H9 (cell line): Measurements from ENCODE around the gene EFNB1. TPM values are rescaled to one million over a fixed set of nuclear protein-coding genes. Genes with fewer than 3 reads are reported as not detected.

Source experiments
- DNase-seq: peaks from one replicate; pipeline ENCODE4 v3.0.0-alpha.2; 2017
- H2AFZ ChIP-seq: one replicate; pipeline ENCODE4 v1.6.1; 2013; ENCODE audit warnings: mild to moderate bottlenecking, low read length, control low read depth, moderate library complexity
- H2AK5ac ChIP-seq: 2 replicates; pipeline ENCODE4 v1.6.1; 2013; ENCODE audit warnings: low read length, control low read depth, mixed read lengths; ENCODE audit not compliant: insufficient read length
- H2BK120ac ChIP-seq: one replicate; pipeline ENCODE4 v1.6.1; 2013; ENCODE audit warnings: low read depth, mild to moderate bottlenecking, low read length, control low read depth, inconsistent platforms; ENCODE audit not compliant: poor library complexity, severe bottlenecking
- H2BK12ac ChIP-seq: 2 replicates; pipeline ENCODE4 v1.6.1; 2013; ENCODE audit warnings: low read length, control low read depth, mixed read lengths, low read depth; ENCODE audit not compliant: insufficient read length
- H2BK15ac ChIP-seq: 2 replicates; pipeline ENCODE4 v1.6.1; 2013; ENCODE audit warnings: low read depth, low read length, control low read depth
- H2BK20ac ChIP-seq: one replicate; pipeline ENCODE4 v1.6.1; 2013; ENCODE audit warnings: low read depth, mild to moderate bottlenecking, low read length, control low read depth, inconsistent platforms; ENCODE audit not compliant: poor library complexity, severe bottlenecking
- H2BK5ac ChIP-seq: 2 replicates; pipeline ENCODE4 v1.6.1; 2013; ENCODE audit warnings: low read length, control low read depth, mixed read lengths; ENCODE audit not compliant: insufficient read length
- H3K14ac ChIP-seq: 2 replicates; pipeline ENCODE4 v1.6.1; 2013; ENCODE audit warnings: low read length, control low read depth; ENCODE audit not compliant: insufficient read depth
- H3K18ac ChIP-seq: 2 replicates; pipeline ENCODE4 v1.6.1; 2013; ENCODE audit warnings: low read depth, mild to moderate bottlenecking, mixed read lengths, low read length, control low read depth; ENCODE audit not compliant: insufficient read length
- H3K23ac ChIP-seq: 2 replicates; pipeline ENCODE4 v1.6.1; 2013; ENCODE audit warnings: low read length, control low read depth, mixed read lengths, low read depth; ENCODE audit not compliant: insufficient read length
- H3K23me2 ChIP-seq: 2 replicates; pipeline ENCODE4 v1.6.1; 2013; ENCODE audit warnings: low read depth, mild to moderate bottlenecking, mixed read lengths, low read length, control low read depth; ENCODE audit not compliant: insufficient read length, poor library complexity, severe bottlenecking
- H3K27ac ChIP-seq: 2 replicates; pipeline ENCODE4 v1.5.1; 2013; ENCODE audit warnings: low read length, control low read depth, mixed read lengths, low read depth; ENCODE audit not compliant: insufficient read length
- H3K27me3 ChIP-seq: 2 replicates; pipeline ENCODE4 v1.6.1; 2013; ENCODE audit warnings: low read length, control low read depth, inconsistent platforms; ENCODE audit not compliant: insufficient read depth
- H3K4ac ChIP-seq: 2 replicates; pipeline ENCODE4 v1.6.1; 2013; ENCODE audit warnings: low read depth, mild to moderate bottlenecking, control low read depth, inconsistent platforms, low read length, moderate library complexity
- H3K4me1 ChIP-seq: 2 replicates; pipeline ENCODE4 v1.6.1; 2013; ENCODE audit warnings: low read length, control low read depth, inconsistent platforms; ENCODE audit not compliant: insufficient read depth
- H3K4me2 ChIP-seq: 2 replicates; pipeline ENCODE4 v1.6.1; 2013; ENCODE audit warnings: low read length, control low read depth, mixed read lengths; ENCODE audit not compliant: insufficient read length, insufficient read depth
- H3K56ac ChIP-seq: 2 replicates; pipeline ENCODE4 v1.6.1; 2013; ENCODE audit warnings: low read depth, mild to moderate bottlenecking, mixed read lengths, low read length, control low read depth; ENCODE audit not compliant: insufficient read length
- H3K79me1 ChIP-seq: 2 replicates; pipeline ENCODE4 v1.6.1; 2013; ENCODE audit warnings: low read depth, mild to moderate bottlenecking, moderate library complexity, low read length, control low read depth, inconsistent platforms; ENCODE audit not compliant: insufficient read depth, poor library complexity, severe bottlenecking
- H3K79me2 ChIP-seq: 2 replicates; pipeline ENCODE4 v1.6.1; 2013; ENCODE audit warnings: low read length, control low read depth, inconsistent platforms; ENCODE audit not compliant: insufficient read depth
- H3K9ac ChIP-seq: 2 replicates; pipeline ENCODE4 v1.6.1; 2013; ENCODE audit warnings: low read length, control low read depth, mixed read lengths; ENCODE audit not compliant: insufficient read length; ENCODE audit errors: extremely low read depth
- H3K9me3 ChIP-seq: one replicate; pipeline ENCODE4 v1.6.1; 2013; ENCODE audit warnings: low read depth, low read length, inconsistent platforms; ENCODE audit not compliant: control insufficient read depth
- H3T11ph ChIP-seq: one replicate; pipeline ENCODE4 v1.6.1; 2013; ENCODE audit warnings: mild to moderate bottlenecking, low read length, control low read depth, inconsistent platforms
- H4K20me1 ChIP-seq: one replicate; pipeline ENCODE4 v1.6.1; 2013; ENCODE audit not compliant: control insufficient read depth, insufficient read length, insufficient read depth
- H4K5ac ChIP-seq: 2 replicates; pipeline ENCODE4 v1.6.1; 2013; ENCODE audit warnings: low read depth, mild to moderate bottlenecking, mixed read lengths, low read length, control low read depth; ENCODE audit not compliant: insufficient read length
- H4K8ac ChIP-seq: replicated peaks from 2 replicates; pipeline ENCODE4 v1.6.1; 2013; ENCODE audit warnings: low read length, control low read depth, mixed read lengths, low read depth; ENCODE audit not compliant: insufficient read length
- H4K91ac ChIP-seq: 2 replicates; pipeline ENCODE4 v1.6.1; 2013; ENCODE audit warnings: low read depth, mild to moderate bottlenecking, moderate library complexity, mixed read lengths, low read length, control low read depth; ENCODE audit not compliant: insufficient read length
- H3K27ac Mint-ChIP-seq, 3 experiments: 2 replicates in 2 of 3; 3 replicates in 1 of 3; pipeline ENCODE4 v1.8.0; 2020 to 2021; ENCODE audit warnings: mixed read lengths in 3 of 3, mild to moderate bottlenecking in 1 of 3, moderate library complexity in 1 of 3
- H3K27me3 Mint-ChIP-seq: 2 replicates; pipeline ENCODE4 v1.8.0; 2021; ENCODE audit warnings: low read depth, mild to moderate bottlenecking, moderate library complexity, mixed read lengths
- H3K36me3 Mint-ChIP-seq, 3 experiments: 2 replicates in 2 of 3; 3 replicates in 1 of 3; pipeline ENCODE4 v1.8.0; 2020 to 2021; ENCODE audit warnings: low read depth in 3 of 3, mixed read lengths in 3 of 3; ENCODE audit not compliant: insufficient read depth in 1 of 3
- H3K4me1 Mint-ChIP-seq, 2 experiments: 2 replicates each; pipeline ENCODE4 v1.8.0; 2020; ENCODE audit warnings: mixed read lengths in 2 of 2
- H3K4me3 Mint-ChIP-seq, 2 experiments: 2 replicates in 1 of 2; 3 replicates in 1 of 2; pipeline ENCODE4 v1.8.0; 2020 to 2021; ENCODE audit warnings: mild to moderate bottlenecking in 2 of 2, mixed read lengths in 2 of 2, moderate library complexity in 1 of 2
- H3K9me3 Mint-ChIP-seq, 2 experiments: 2 replicates in 1 of 2; 3 replicates in 1 of 2; pipeline ENCODE4 v1.8.0; 2020; ENCODE audit warnings: mild to moderate bottlenecking in 2 of 2, mixed read lengths in 2 of 2, moderate library complexity in 1 of 2
- WGBS: extraction: QIAGEN DNeasy Blood & Tissue Kit; methylation state at CpG from one replicate; pipeline ENCODE4 v1.1.7; 2013; ENCODE audit warnings: missing lambda C conversion rate, low lambda C conversion rate, mixed read lengths; ENCODE audit not compliant: insufficient read length; ENCODE audit errors: extremely low coverage; 5-methylcytosine and 5-hydroxymethylcytosine counted together
- total RNA-seq: library from RNA; stranded (reverse); gene quantifications from 2 replicates; pipeline ENCODE4 v1.2.1, GENCODE V29; 2021
- TF ChIP-seq, protein P1 (sequence below): fragments of 200-600 bp; sonication (generic); conservative IDR thresholded peaks from 3 replicates; pipeline ENCODE4 v1.8.0; 2021; ENCODE audit warnings: antibody characterized with exemption, mild to moderate bottlenecking

Gene EFNB1
- total RNA-seq, 1 experiment from 2014 or later = 3.1 TPM

DNA sequence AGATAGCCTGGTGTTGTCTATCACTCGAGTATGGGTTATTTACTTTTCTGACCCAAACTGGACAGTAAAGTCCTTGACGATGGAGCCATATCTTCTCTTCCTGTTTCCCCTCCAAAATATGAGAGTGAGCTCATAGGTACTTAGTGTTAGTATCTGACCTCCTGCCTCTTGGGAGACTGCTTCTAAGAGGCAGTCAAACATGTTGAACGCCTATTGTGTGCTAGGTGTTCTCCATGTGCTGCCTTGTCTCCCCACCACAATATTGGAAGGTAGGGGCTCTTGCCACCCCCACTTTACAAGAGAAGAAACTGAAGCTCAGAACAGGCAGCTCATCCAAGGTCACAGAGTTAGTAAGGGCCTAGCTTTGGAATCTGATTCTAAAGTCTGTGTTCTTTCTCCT lies 8.3 kb downstream of the EFNB1 start:
- no peak for DNase-seq
- no peak overlapping the region for H3K27ac Mint-ChIP-seq
- Histone ChIP-seq H3K18ac (no peak overlapping the region), H4K20me1 (no peaks in the 10 kb centered on the region), H3K9ac (no peak overlapping the region), H4K91ac (no peak overlapping the region), H3K14ac (no peak overlapping the region), H3K79me2 (no peaks in the 10 kb centered on the region), H2BK20ac (no peak overlapping the region), H3K4me1 (no peaks in the 10 kb centered on the region), H3K23me2 (no peaks in the 10 kb centered on the region), H3K79me1 (no peaks in the 10 kb centered on the region), H3K4me2 (no peak overlapping the region), H3K23ac (no peak overlapping the region), H2BK5ac (no peak overlapping the region), H3K27me3 (peaks cover 34% of the 10 kb centered on the region; the same call in 1 of the 2 replicates), H4K5ac (no peak overlapping the region), H3K27ac (no peak overlapping the region), H3K4ac (no peak overlapping the region), H3T11ph (no peak overlapping the region), H3K56ac (no peak overlapping the region), H2AK5ac (no peak overlapping the region), H2BK12ac (no peak overlapping the region), H3K9me3 (no peaks in the 10 kb centered on the region), H2BK15ac (no peak overlapping the region), H2BK120ac (no peak overlapping the region), H2AFZ (no peak overlapping the region), H4K8ac (no peak overlapping the region)
- TF ChIP-seq, protein P1, sequence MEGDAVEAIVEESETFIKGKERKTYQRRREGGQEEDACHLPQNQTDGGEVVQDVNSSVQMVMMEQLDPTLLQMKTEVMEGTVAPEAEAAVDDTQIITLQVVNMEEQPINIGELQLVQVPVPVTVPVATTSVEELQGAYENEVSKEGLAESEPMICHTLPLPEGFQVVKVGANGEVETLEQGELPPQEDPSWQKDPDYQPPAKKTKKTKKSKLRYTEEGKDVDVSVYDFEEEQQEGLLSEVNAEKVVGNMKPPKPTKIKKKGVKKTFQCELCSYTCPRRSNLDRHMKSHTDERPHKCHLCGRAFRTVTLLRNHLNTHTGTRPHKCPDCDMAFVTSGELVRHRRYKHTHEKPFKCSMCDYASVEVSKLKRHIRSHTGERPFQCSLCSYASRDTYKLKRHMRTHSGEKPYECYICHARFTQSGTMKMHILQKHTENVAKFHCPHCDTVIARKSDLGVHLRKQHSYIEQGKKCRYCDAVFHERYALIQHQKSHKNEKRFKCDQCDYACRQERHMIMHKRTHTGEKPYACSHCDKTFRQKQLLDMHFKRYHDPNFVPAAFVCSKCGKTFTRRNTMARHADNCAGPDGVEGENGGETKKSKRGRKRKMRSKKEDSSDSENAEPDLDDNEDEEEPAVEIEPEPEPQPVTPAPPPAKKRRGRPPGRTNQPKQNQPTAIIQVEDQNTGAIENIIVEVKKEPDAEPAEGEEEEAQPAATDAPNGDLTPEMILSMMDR = no peak
- peaks cover 1 to 19% of the 10 kb centered on the region in 2 experiments for H3K4me1 Mint-ChIP-seq
- peaks cover 70% of the 10 kb centered on the region for H3K27me3 Mint-ChIP-seq
- no CpG with 5 or more reads among the region's 3 CpGs for WGBS
- peaks cover 15 to 20% (median 18%) of the 10 kb centered on the region in 3 experiments for H3K36me3 Mint-ChIP-seq
- H3K9me3 Mint-ChIP-seq = peaks cover 50 to 73% of the 10 kb centered on the region in 2 experiments
- no peak overlapping the region for H3K4me3 Mint-ChIP-seq
